ENCODE data around the gene HLA-A.

Gene HLA-A

DNA sequence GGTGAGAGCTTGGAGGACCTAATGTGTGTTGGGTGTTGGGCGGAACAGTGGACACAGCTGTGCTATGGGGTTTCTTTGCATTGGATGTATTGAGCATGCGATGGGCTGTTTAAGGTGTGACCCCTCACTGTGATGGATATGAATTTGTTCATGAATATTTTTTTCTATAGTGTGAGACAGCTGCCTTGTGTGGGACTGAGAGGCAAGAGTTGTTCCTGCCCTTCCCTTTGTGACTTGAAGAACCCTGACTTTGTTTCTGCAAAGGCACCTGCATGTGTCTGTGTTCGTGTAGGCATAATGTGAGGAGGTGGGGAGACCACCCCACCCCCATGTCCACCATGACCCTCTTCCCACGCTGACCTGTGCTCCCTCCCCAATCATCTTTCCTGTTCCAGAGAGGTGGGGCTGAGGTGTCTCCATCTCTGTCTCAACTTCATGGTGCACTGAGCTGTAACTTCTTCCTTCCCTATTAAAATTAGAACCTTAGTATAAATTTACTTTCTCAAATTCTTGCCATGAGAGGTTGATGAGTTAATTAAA, 3.0 kb downstream of the HLA-A start:
- no peak overlapping the region for H2AFZ ChIP-seq
- H3K9me3 ChIP-seq (ENCODE audit: control insufficient read depth, low read length) = no peaks in the 10 kb centered on the region
- H3K36me3 ChIP-seq (ENCODE audit: control insufficient read depth, insufficient read depth, low read length) = no peaks in the 10 kb centered on the region
- H3K4me1 ChIP-seq = no peaks in the 10 kb centered on the region
- no peak overlapping the region for H3K9ac ChIP-seq
- no peak overlapping the region for H3K27ac ChIP-seq
- H3K79me2 ChIP-seq = no peaks in the 10 kb centered on the region
- no peak overlapping the region for H3K4me2 ChIP-seq (ENCODE audit: low read length)
- H3K4me3 ChIP-seq (ENCODE audit: low read depth, low read length) = no peak overlapping the region
- no peaks in the 10 kb centered on the region for H3K27me3 ChIP-seq (ENCODE audit: control insufficient read depth, insufficient read depth, low read length)
- TF ChIP-seq, protein P1, sequence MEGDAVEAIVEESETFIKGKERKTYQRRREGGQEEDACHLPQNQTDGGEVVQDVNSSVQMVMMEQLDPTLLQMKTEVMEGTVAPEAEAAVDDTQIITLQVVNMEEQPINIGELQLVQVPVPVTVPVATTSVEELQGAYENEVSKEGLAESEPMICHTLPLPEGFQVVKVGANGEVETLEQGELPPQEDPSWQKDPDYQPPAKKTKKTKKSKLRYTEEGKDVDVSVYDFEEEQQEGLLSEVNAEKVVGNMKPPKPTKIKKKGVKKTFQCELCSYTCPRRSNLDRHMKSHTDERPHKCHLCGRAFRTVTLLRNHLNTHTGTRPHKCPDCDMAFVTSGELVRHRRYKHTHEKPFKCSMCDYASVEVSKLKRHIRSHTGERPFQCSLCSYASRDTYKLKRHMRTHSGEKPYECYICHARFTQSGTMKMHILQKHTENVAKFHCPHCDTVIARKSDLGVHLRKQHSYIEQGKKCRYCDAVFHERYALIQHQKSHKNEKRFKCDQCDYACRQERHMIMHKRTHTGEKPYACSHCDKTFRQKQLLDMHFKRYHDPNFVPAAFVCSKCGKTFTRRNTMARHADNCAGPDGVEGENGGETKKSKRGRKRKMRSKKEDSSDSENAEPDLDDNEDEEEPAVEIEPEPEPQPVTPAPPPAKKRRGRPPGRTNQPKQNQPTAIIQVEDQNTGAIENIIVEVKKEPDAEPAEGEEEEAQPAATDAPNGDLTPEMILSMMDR (IDR thresholded peaks at IDR 0.05) = no peak

DNA sequence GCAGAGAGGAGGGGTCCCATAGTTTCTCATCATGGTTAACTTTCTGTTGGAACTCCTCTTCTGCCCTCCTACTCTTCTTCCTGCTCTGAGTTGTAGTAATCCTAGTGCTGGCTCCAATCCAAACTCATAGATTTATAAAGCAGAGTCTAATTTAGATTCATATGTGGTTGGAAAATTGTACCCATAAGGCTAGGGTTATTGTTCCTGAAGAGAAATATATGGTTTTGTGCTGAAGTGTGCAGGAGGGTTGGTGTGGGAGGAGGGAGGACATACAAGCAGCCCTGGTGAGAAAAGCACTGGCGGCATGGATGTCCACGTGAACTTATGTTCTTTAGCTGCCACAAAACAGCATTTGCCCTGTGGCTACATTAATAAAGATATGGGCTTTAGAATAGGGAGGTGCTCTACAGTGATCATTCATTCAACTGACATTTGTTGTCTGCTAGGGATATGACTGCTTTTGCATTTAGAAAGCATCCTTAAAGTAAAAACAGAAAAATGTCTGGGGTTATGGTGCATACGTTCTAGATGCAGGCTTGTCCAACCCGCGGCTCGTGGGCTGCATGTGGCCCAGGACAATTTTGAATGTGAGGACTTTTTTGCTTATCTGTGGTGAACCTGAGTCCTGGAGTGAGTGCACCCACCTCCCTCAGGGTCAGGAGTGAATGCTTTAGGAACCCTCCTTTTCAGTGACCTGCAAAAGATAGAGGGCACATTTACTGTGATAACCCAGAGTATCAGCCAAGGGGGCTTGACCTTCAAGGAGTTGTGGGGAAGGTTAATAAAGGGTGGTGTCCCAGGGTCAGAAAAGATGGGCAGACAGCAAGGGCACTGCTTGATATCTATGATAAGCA, 4.1 kb downstream of the HLA-A start:
- no peak overlapping the region for H3K9ac ChIP-seq
- H3K27ac ChIP-seq = no peak overlapping the region
- H3K36me3 ChIP-seq (ENCODE audit: control insufficient read depth, insufficient read depth, low read length) = no peaks in the 10 kb centered on the region
- TF ChIP-seq, protein P1 (IDR thresholded peaks at IDR 0.05) = no peak
- no peak overlapping the region for H3K4me2 ChIP-seq (ENCODE audit: low read length)
- no peak overlapping the region for H3K4me3 ChIP-seq (ENCODE audit: low read depth, low read length)
- H3K4me1 ChIP-seq = no peaks in the 10 kb centered on the region
- no peaks in the 10 kb centered on the region for H3K79me2 ChIP-seq
- H3K9me3 ChIP-seq (ENCODE audit: control insufficient read depth, low read length) = no peaks in the 10 kb centered on the region
- no peak overlapping the region for H2AFZ ChIP-seq
- no peaks in the 10 kb centered on the region for H3K27me3 ChIP-seq (ENCODE audit: control insufficient read depth, insufficient read depth, low read length)

DNA sequence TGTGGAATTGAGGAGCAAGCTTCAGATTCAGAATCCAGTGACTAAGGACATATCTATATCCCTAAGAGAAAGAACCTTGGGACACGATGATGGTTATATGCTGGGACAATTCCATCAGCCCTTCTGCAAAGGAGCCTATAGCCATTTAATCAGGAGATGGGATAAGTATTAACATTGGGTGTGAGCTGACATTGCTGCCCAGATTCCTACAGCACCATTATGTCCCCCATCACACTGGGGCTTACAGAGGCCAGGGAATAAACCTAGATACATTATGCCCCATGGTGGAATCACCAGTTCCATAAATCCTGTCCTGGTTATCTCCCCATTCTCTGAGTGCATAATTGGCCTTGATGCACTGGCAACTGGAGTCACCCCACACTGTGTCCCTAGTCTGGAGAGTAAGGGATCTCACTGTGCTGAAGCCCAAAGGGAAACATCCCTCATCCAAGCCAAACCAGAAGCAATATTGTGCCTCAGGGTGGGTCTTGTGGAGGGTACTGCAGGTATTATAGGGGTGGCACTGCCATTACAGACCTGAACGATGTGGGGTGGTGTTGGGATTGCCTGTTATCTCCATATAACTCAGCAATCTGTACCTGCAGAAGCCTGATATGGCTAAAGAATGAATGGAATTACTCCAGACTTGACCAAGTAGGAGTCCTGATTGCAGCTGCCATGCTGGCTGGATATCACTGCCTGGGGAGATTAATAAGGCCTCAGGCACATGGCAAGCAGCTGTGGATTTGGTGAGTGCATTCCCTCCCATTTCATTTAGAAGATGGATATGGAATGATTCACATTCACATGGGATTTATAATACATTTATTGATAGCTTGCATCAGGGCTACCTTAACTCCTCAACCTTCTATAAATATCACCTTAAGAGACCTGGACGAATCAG, 5.0 kb downstream of the HLA-A start:
- Histone ChIP-seq H3K4me3 (ENCODE audit: low read depth, low read length) (no peak overlapping the region), H3K27me3 (ENCODE audit: control insufficient read depth, insufficient read depth, low read length) (no peaks in the 10 kb centered on the region), H3K36me3 (ENCODE audit: control insufficient read depth, insufficient read depth, low read length) (no peaks in the 10 kb centered on the region), H2AFZ (no peak overlapping the region), H3K9ac (no peak overlapping the region), H3K79me2 (no peaks in the 10 kb centered on the region), H3K4me2 (ENCODE audit: low read length) (no peak overlapping the region), H3K27ac (no peak overlapping the region), H3K9me3 (ENCODE audit: control insufficient read depth, low read length) (no peaks in the 10 kb centered on the region), H3K4me1 (no peaks in the 10 kb centered on the region)
- TF ChIP-seq, protein P1 (IDR thresholded peaks at IDR 0.05) = no peak

DNA sequence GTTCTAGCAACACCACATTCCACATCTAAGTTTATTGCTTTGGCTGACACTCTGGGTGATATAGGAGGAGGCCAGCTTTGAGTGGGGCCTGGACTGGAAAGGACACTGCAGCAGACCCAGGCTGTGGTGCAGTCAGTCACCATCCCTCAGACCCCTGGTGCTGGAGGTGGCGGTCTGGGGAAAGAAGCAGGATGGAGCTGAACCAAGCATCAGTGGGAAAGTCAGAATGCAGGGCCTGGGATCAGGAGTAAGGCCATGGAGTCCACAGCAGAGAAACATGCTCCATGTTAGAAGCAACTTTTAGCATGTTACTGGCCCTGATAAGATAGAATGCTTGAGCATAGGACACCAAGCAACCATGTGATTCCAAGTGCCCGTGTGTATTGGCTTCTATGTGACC, 5.9 kb downstream of the HLA-A start:
- Histone ChIP-seq H3K79me2 (no peaks in the 10 kb centered on the region), H3K9ac (no peak overlapping the region), H3K4me3 (ENCODE audit: low read depth, low read length) (no peak overlapping the region), H3K9me3 (ENCODE audit: control insufficient read depth, low read length) (no peaks in the 10 kb centered on the region), H3K36me3 (ENCODE audit: control insufficient read depth, insufficient read depth, low read length) (no peaks in the 10 kb centered on the region), H3K27ac (no peak overlapping the region), H2AFZ (no peak overlapping the region), H3K4me2 (ENCODE audit: low read length) (no peak overlapping the region), H3K27me3 (ENCODE audit: control insufficient read depth, insufficient read depth, low read length) (no peaks in the 10 kb centered on the region), H3K4me1 (no peaks in the 10 kb centered on the region)
- TF ChIP-seq, protein P1 (IDR thresholded peaks at IDR 0.05) = no peak
